Activated CD8-positive, alpha-beta T cell treated with anti-CD3 and anti-CD28 coated beads, Interleukin-2, amount 10 ng/mL, durations not matched to agents 7 days and 5 days (primary cell): ENCODE data around the gene ICAM5. TPM values are rescaled to one million over a fixed set of nuclear protein-coding genes. Genes with fewer than 3 reads are reported as not detected.
A peak's percentile ranks its signal among the peaks of the same experiment; 100 is the strongest.

Source experiments
- ATAC-seq: fragments of 150-1000 bp; cut with Tn5 transposase; one replicate; pipeline ENCODE4 v1.10.0; 2021; ENCODE audit warnings: moderate library complexity
- CTCF ChIA-PET: fragments of 350-600 bp; sonication (Branson Sonifier 250); formaldehyde crosslinking; loops from one replicate; lab custom pipeline; 2021; ENCODE audit warnings: antibody characterized with exemption; lab: Charles Lee
- POLR2A ChIA-PET: fragments of 350-600 bp; sonication (Branson Sonifier 250); formaldehyde crosslinking; loops from one replicate; lab custom pipeline; 2021; ENCODE audit warnings: antibody characterized with exemption; lab: Charles Lee
- DNase-seq: peaks from one replicate; pipeline ENCODE4 v3.0.0-alpha.2; 2020
- H3K27ac Mint-ChIP-seq: one replicate; pipeline ENCODE4 v1.8.0; 2021; ENCODE audit warnings: mild to moderate bottlenecking, mixed read lengths
- H3K27me3 Mint-ChIP-seq: one replicate; pipeline ENCODE4 v1.8.0; 2021; ENCODE audit warnings: low read depth, mixed read lengths
- H3K36me3 Mint-ChIP-seq: one replicate; pipeline ENCODE4 v1.8.0; 2021; ENCODE audit warnings: low read depth, mixed read lengths
- H3K4me1 Mint-ChIP-seq: one replicate; pipeline ENCODE4 v1.8.0; 2021; ENCODE audit warnings: low read depth, mixed read lengths
- H3K4me3 Mint-ChIP-seq: one replicate; pipeline ENCODE4 v1.8.0; 2021; ENCODE audit warnings: mild to moderate bottlenecking, mixed read lengths
- H3K9me3 Mint-ChIP-seq: one replicate; pipeline ENCODE4 v1.8.0; 2022; ENCODE audit warnings: mixed read lengths; ENCODE audit not compliant: insufficient read depth
- total RNA-seq, 2 experiments: library from RNA; stranded (reverse); gene quantifications; one replicate each; pipeline ENCODE4 v1.2.3, GENCODE V29; 2021

Gene ICAM5
- total RNA-seq, 2 experiments from 2014 or later = 0.29 to 0.57 TPM

GRCh38 chr19:10284065-10284959, 5.4 kb upstream of the ICAM5 start:
- no peak for ATAC-seq
- CTCF ChIA-PET = interaction anchor here (4.7 kb wide), 1 partner anchor 14 kb away, joined by 40 read pairs; the partner anchor contains the start of gene ICAM1
- DNase-seq = no peak
- POLR2A ChIA-PET = no interaction called here
- Mint-ChIP-seq H3K4me1 (peaks cover 63% of the 10 kb centered on the region), H3K27me3 (peaks cover 17% of the 10 kb centered on the region), H3K9me3 (no peaks in the 10 kb centered on the region), H3K4me3 (no peak overlapping the region), H3K27ac (no peak overlapping the region), H3K36me3 (peaks cover 44% of the 10 kb centered on the region)

- H3K27me3 Mint-ChIP-seq = peaks cover 21% of the 10 kb centered on the region
- H3K27ac Mint-ChIP-seq = no peak overlapping the region
- H3K4me3 Mint-ChIP-seq = no peak overlapping the region
- H3K9me3 Mint-ChIP-seq = no peaks in the 10 kb centered on the region
- ATAC-seq (no peak), DNase-seq (no peak)
- peaks cover 40% of the 10 kb centered on the region for H3K36me3 Mint-ChIP-seq
- H3K4me1 Mint-ChIP-seq = peaks cover 61% of the 10 kb centered on the region
- ChIA-PET CTCF (interaction anchor here (4.7 kb wide), 1 partner anchor 14 kb away, joined by 40 read pairs; the partner anchor contains the start of gene ICAM1), POLR2A (interaction anchor here (5.8 kb wide), 1 partner anchor 14 kb away, joined by 54 read pairs; the partner anchor contains the start of gene ICAM1)
Observed at GRCh38 chr19:10284960-10285278, 4.8 kb upstream of the ICAM5 start.

GRCh38 chr19:10285393-10285792, 4.4 kb upstream of the ICAM5 start:
- ChIA-PET POLR2A (interaction anchor here (1.4 to 5.8 kb wide), 2 partner anchors 15 to 48 kb away, joined by 3 to 54 read pairs; partner anchors contain the start of genes ICAM1 and RAVER1), CTCF (interaction anchor here (1.1 to 4.7 kb wide), 2 partner anchors 15 to 105 kb away, joined by 5 to 40 read pairs; partner anchors contain the start of gene ICAM1)
- H3K4me1 Mint-ChIP-seq = peaks cover 61% of the 10 kb centered on the region
- no peak for DNase-seq
- H3K9me3 Mint-ChIP-seq = no peaks in the 10 kb centered on the region
- peaks cover 26% of the 10 kb centered on the region for H3K27me3 Mint-ChIP-seq
- no peak for ATAC-seq
- no peak overlapping the region for H3K4me3 Mint-ChIP-seq
- no peak overlapping the region for H3K27ac Mint-ChIP-seq
- peaks cover 37% of the 10 kb centered on the region for H3K36me3 Mint-ChIP-seq

- peak within 1 kb of the TSS; percentile 54 for H3K4me3 Mint-ChIP-seq
- ATAC-seq (peak; percentile 43), DNase-seq (peak; percentile 72)
Observed at GRCh38 chr19:10286803-10287737, 2.7 kb upstream of the ICAM5 start, which contains the start of gene ICAM4. TSS of gene ICAM4 (plus strand) at chr19:10286955. CDS start at chr19:10287013, 58 bp downstream.

GRCh38 chr19:10288662-10289166, 1.0 kb upstream of the ICAM5 start:
- Mint-ChIP-seq H3K36me3 (peaks cover 32% of the 10 kb centered on the region), H3K9me3 (no peaks in the 10 kb centered on the region), H3K27me3 (peaks cover 56% of the 10 kb centered on the region), H3K27ac (no peak overlapping the region), H3K4me1 (peaks cover 84% of the 10 kb centered on the region), H3K4me3 (peak overlapping the region; percentile 73)
- ATAC-seq (no peak), DNase-seq (peak; percentile 41)
- ChIA-PET CTCF (interaction anchor here (1.0 to 4.7 kb wide), 9 partner anchors 18 to 137 kb away, joined by 3 to 40 read pairs (median 6); partner anchors contain the start of genes ICAM1 and RAVER1), POLR2A (interaction anchor here (1.0 to 5.8 kb wide), 4 partner anchors 18 to 186 kb away, joined by 3 to 54 read pairs (median 4); partner anchors contain the start of genes ANGPTL6, ICAM1 and TYK2)

More at GRCh38 chr19:10286803-10287737, 2.7 kb upstream of the ICAM5 start, which contains the start of gene ICAM4:
- ChIA-PET POLR2A (interaction anchor here (1.0 to 5.8 kb wide), 3 partner anchors 10 to 28 kb away, joined by 3 to 54 read pairs (median 6); partner anchors contain the start of gene ICAM1), CTCF (interaction anchor here (0.9 to 4.7 kb wide), 11 partner anchors 9 to 192 kb away, joined by 3 to 40 read pairs (median 3); partner anchors contain the start of genes ICAM1 and TYK2)
- peaks cover 41% of the 10 kb centered on the region for H3K27me3 Mint-ChIP-seq
- H3K27ac Mint-ChIP-seq = peak within 1 kb of the TSS; percentile 68
- peaks cover 31% of the 10 kb centered on the region for H3K36me3 Mint-ChIP-seq
- H3K4me1 Mint-ChIP-seq = peaks cover 72% of the 10 kb centered on the region
- H3K9me3 Mint-ChIP-seq = no peaks in the 10 kb centered on the region

GRCh38 chr19:10289167-10289835, 451 bp upstream of the ICAM5 start:
- ChIA-PET POLR2A (interaction anchor here (1.0 to 5.8 kb wide), 4 partner anchors 19 to 186 kb away, joined by 3 to 54 read pairs (median 4); partner anchors contain the start of genes ANGPTL6, ICAM1 and TYK2), CTCF (interaction anchor here (0.5 to 1.9 kb wide), 12 partner anchors 9 to 149 kb away, joined by 3 to 33 read pairs (median 4); partner anchors contain the start of genes ICAM1 and RAVER1)
- peaks cover 60% of the 10 kb centered on the region for H3K27me3 Mint-ChIP-seq
- ATAC-seq (peak; percentile 50), DNase-seq (peak; percentile 77)
- H3K36me3 Mint-ChIP-seq = peaks cover 26% of the 10 kb centered on the region
- peaks cover 89% of the 10 kb centered on the region for H3K4me1 Mint-ChIP-seq
- H3K4me3 Mint-ChIP-seq = peak overlapping the region; percentile 73
- no peak overlapping the region for H3K27ac Mint-ChIP-seq
- H3K9me3 Mint-ChIP-seq = no peaks in the 10 kb centered on the region

GRCh38 chr19:10290357-10290875, 664 bp downstream of the ICAM5 start:
- ChIA-PET CTCF (interaction anchor here (0.9 to 1.9 kb wide), 5 partner anchors 10 to 98 kb away, joined by 3 to 33 read pairs (median 8); partner anchors contain the start of gene ICAM1), POLR2A (interaction anchor here (1.5 to 5.8 kb wide), 2 partner anchors 20 to 90 kb away, joined by 5 to 54 read pairs; partner anchors contain the start of genes ICAM1 and TYK2)
- DNase-seq (no peak), ATAC-seq (no peak)
- peaks cover 91% of the 10 kb centered on the region for H3K4me1 Mint-ChIP-seq
- peak overlapping the region; percentile 73 for H3K4me3 Mint-ChIP-seq
- peak overlapping the region; percentile 58 for H3K27ac Mint-ChIP-seq
- H3K9me3 Mint-ChIP-seq = no peaks in the 10 kb centered on the region
- H3K27me3 Mint-ChIP-seq = peaks cover 70% of the 10 kb centered on the region
- H3K36me3 Mint-ChIP-seq = peaks cover 15% of the 10 kb centered on the region

- Mint-ChIP-seq H3K27me3 (peaks cover 75% of the 10 kb centered on the region), H3K36me3 (peaks cover 10% of the 10 kb centered on the region), H3K4me3 (peak overlapping the region; percentile 73), H3K27ac (no peak overlapping the region), H3K4me1 (peaks cover 91% of the 10 kb centered on the region), H3K9me3 (no peaks in the 10 kb centered on the region)
- ChIA-PET CTCF (interaction anchor here (0.9 to 1.7 kb wide), 4 partner anchors 20 to 98 kb away, joined by 3 to 8 read pairs (median 7); partner anchors contain the start of gene ICAM1), POLR2A (interaction anchor here (1.5 to 5.8 kb wide), 4 partner anchors 20 to 90 kb away, joined by 5 to 54 read pairs (median 10); partner anchors contain the start of genes ICAM1, RAVER1 and TYK2)
- DNase-seq = peak; percentile 66
- ATAC-seq = peak; percentile 12
Observed at GRCh38 chr19:10290876-10291553, 1.3 kb downstream of the ICAM5 start.

- Mint-ChIP-seq H3K4me1 (peaks cover 86% of the 10 kb centered on the region), H3K4me3 (peak overlapping the region; percentile 73), H3K9me3 (no peaks in the 10 kb centered on the region), H3K27me3 (peaks cover 76% of the 10 kb centered on the region), H3K36me3 (peaks cover 7% of the 10 kb centered on the region), H3K27ac (peak overlapping the region; percentile 70)
- DNase-seq = peak; percentile 25
- ATAC-seq = no peak
- ChIA-PET POLR2A (interaction anchor here (1.5 to 1.6 kb wide), 3 partner anchors 21 to 89 kb away, joined by 5 to 10 read pairs (median 9); partner anchors contain the start of genes ICAM1, RAVER1 and TYK2), CTCF (interaction anchor here (0.9 to 1.7 kb wide), 4 partner anchors 21 to 97 kb away, joined by 3 to 8 read pairs (median 7); partner anchors contain the start of gene ICAM1)
Observed at GRCh38 chr19:10291554-10292205, 1.9 kb downstream of the ICAM5 start.
